Measurements from ENCODE around the gene SEMA4F.

The SEMA4F gene

GRCh38 chr2:74715081-74715791, 61.2 kb downstream of the SEMA4F start:
- peak overlapping the region; percentile 49 for H3K4me3 ChIP-seq (ENCODE audit: low read depth, low read length)
- peak; percentile 85 for TF ChIP-seq CTCF (IDR thresholded peaks at IDR 0.05; ENCODE audit: borderline replicate concordance, insufficient read depth, low read depth, low read length)

- H3K4me3 ChIP-seq (ENCODE audit: low read depth, low read length), result no peak overlapping the region
- no peak for TF ChIP-seq CTCF (IDR thresholded peaks at IDR 0.05; ENCODE audit: borderline replicate concordance, insufficient read depth, low read depth, low read length)
Measured at GRCh38 chr2:74715880-74716279, 61.8 kb downstream of the SEMA4F start.

- no peak overlapping the region for H3K4me3 ChIP-seq (ENCODE audit: low read depth, low read length)
- TF ChIP-seq CTCF (IDR thresholded peaks at IDR 0.05; ENCODE audit: borderline replicate concordance, insufficient read depth, low read depth, low read length), result no peak
Measured at GRCh38 chr2:74719066-74719465, 65.0 kb downstream of the SEMA4F start.

- no peak for TF ChIP-seq CTCF (IDR thresholded peaks at IDR 0.05; ENCODE audit: borderline replicate concordance, insufficient read depth, low read depth, low read length)
- H3K4me3 ChIP-seq (ENCODE audit: low read depth, low read length), result no peak overlapping the region
Measured at GRCh38 chr2:74721316-74721715, 67.3 kb downstream of the SEMA4F start.

- no peak for TF ChIP-seq CTCF (IDR thresholded peaks at IDR 0.05; ENCODE audit: borderline replicate concordance, insufficient read depth, low read depth, low read length)
- no peak overlapping the region for H3K4me3 ChIP-seq (ENCODE audit: low read depth, low read length)
Measured at GRCh38 chr2:74724496-74724895, 70.4 kb downstream of the SEMA4F start.

- H3K4me3 ChIP-seq (ENCODE audit: low read depth, low read length), result no peak overlapping the region
- no peak for TF ChIP-seq CTCF (IDR thresholded peaks at IDR 0.05; ENCODE audit: borderline replicate concordance, insufficient read depth, low read depth, low read length)
Measured at GRCh38 chr2:74725287-74725686, 71.2 kb downstream of the SEMA4F start.

GRCh38 chr2:74728842-74729241, 74.8 kb downstream of the SEMA4F start:
- TF ChIP-seq CTCF (IDR thresholded peaks at IDR 0.05; ENCODE audit: borderline replicate concordance, insufficient read depth, low read depth, low read length), result no peak
- no peak overlapping the region for H3K4me3 ChIP-seq (ENCODE audit: low read depth, low read length)
